H1 (cell line): ENCODE results near the gene OR52K1. TPM values are rescaled to one million over a fixed set of nuclear protein-coding genes. Genes with fewer than 3 reads are reported as not detected.

Experiments used
- CTCF ChIA-PET: fragments of 300-600 bp; sonication (Branson Sonifier 250); formaldehyde crosslinking; loops from one replicate; lab custom pipeline; 2021; ENCODE audit not compliant: partially characterized antibody; lab: Charles Lee
- POLR2A ChIA-PET: fragments of 300-600 bp; sonication (Branson Sonifier 250); formaldehyde crosslinking; loops from one replicate; lab custom pipeline; 2021; ENCODE audit warnings: inconsistent platforms; ENCODE audit not compliant: partially characterized antibody; lab: Charles Lee
- DNase-seq, 2 experiments: peaks; one replicate each; pipeline versions ENCODE4 v3.0.0 to v3.0.0-alpha.2; 2010 to 2022; ENCODE audit warnings: low spot score in 2 of 2, low read depth in 1 of 2, mixed read lengths in 1 of 2
- FAIRE-seq: peaks from 2 replicates; lab custom pipeline; 2011; peaks lifted over from hg19 to GRCh38; lab: Jason Lieb, UNC
- H2AFZ ChIP-seq: 2 replicates; pipeline ENCODE4 v1.8.1; 2012; ENCODE audit warnings: low read length, inconsistent platforms
- H2AK5ac ChIP-seq: 2 replicates; pipeline ENCODE4 v1.6.1; 2013; ENCODE audit warnings: low read depth, low read length
- H2BK120ac ChIP-seq: replicated peaks from 2 replicates; pipeline ENCODE3; 2013; ENCODE audit warnings: low read depth, low read length, inconsistent platforms
- H2BK12ac ChIP-seq: 2 replicates; pipeline ENCODE4 v1.6.1; 2013; ENCODE audit warnings: low read depth, low read length
- H2BK15ac ChIP-seq: 2 replicates; pipeline ENCODE4 v1.6.1; 2013; ENCODE audit warnings: low read length
- H2BK20ac ChIP-seq: 2 replicates; pipeline ENCODE4 v1.6.1; 2013; ENCODE audit warnings: low read length
- H2BK5ac ChIP-seq: 2 replicates; pipeline ENCODE4 v1.6.1; 2013; ENCODE audit warnings: low read depth, low read length
- H3K14ac ChIP-seq: 2 replicates; pipeline ENCODE4 v1.6.1; 2013; ENCODE audit warnings: inconsistent platforms; ENCODE audit not compliant: insufficient read length
- H3K18ac ChIP-seq: 2 replicates; pipeline ENCODE4 v1.6.1; 2013; ENCODE audit warnings: low read length; ENCODE audit errors: extremely low read depth
- H3K23ac ChIP-seq: 2 replicates; pipeline ENCODE4 v1.6.1; 2013; ENCODE audit warnings: inconsistent platforms; ENCODE audit not compliant: insufficient read length
- H3K23me2 ChIP-seq: 2 replicates; pipeline ENCODE4 v1.6.1; 2013; ENCODE audit warnings: low read depth, low read length
- H3K27ac ChIP-seq: 2 replicates; pipeline ENCODE4 v1.6.1; 2011; ENCODE audit warnings: low read depth, low read length, inconsistent platforms
- H3K27me3 ChIP-seq, 4 experiments: replicated peaks in 1 of 4; 1 replicate in 1 of 4; 2 replicates in 3 of 4; pipeline versions ENCODE4 v1.6.1 to v1.8.1; 2011 to 2013; ENCODE audit warnings: low read length in 3 of 4, mild to moderate bottlenecking in 3 of 4, inconsistent platforms in 2 of 4, mixed read lengths in 2 of 4, moderate library complexity in 1 of 4; ENCODE audit not compliant: control insufficient read depth in 3 of 4, insufficient read depth in 3 of 4; ENCODE audit errors: extremely low read depth in 1 of 4
- H3K36me3 ChIP-seq, 4 experiments: 2 replicates each; pipeline versions ENCODE4 v1.6.1 to v1.8.1; 2011 to 2013; ENCODE audit warnings: mild to moderate bottlenecking in 4 of 4, low read length in 3 of 4, moderate library complexity in 2 of 4, control low read depth in 1 of 4, inconsistent platforms in 1 of 4; ENCODE audit not compliant: insufficient read depth in 4 of 4, control insufficient read depth in 2 of 4
- H3K4ac ChIP-seq: replicated peaks from 2 replicates; pipeline ENCODE3; 2013; ENCODE audit warnings: low read length, low read depth, mixed read lengths, inconsistent platforms; ENCODE audit not compliant: insufficient read length
- H3K4me1 ChIP-seq, 4 experiments: replicated peaks in 1 of 4; 1 replicate in 1 of 4; 2 replicates in 3 of 4; pipeline versions ENCODE4 v1.6.1 to v1.8.1; 2011 to 2013; ENCODE audit warnings: low read length in 3 of 4, inconsistent platforms in 2 of 4, mixed read lengths in 1 of 4; ENCODE audit not compliant: insufficient read depth in 4 of 4, control insufficient read depth in 3 of 4
- H3K4me2 ChIP-seq, 2 experiments: 2 replicates each; pipeline versions ENCODE4 v1.6.1 to v1.8.1; 2011 to 2013; ENCODE audit warnings: low read depth in 2 of 2, low read length in 2 of 2, control low read depth in 1 of 2, inconsistent platforms in 1 of 2, mild to moderate bottlenecking in 1 of 2; ENCODE audit not compliant: insufficient read depth in 1 of 2
- H3K4me3 ChIP-seq, 4 experiments: fragments of 200-600, 300-600 bp in 1 of 4; sonication (generic), shearing (Covaris generic), sonication (Bioruptor Twin) in 1 of 4; 2 replicates each; pipeline versions ENCODE4 v1.5.1 to v1.8.1; 2011 to 2016; ENCODE audit warnings: low read length in 4 of 4, low read depth in 3 of 4, control low read depth in 2 of 4, inconsistent platforms in 2 of 4, mild to moderate bottlenecking in 2 of 4, mixed read lengths in 1 of 4, moderate library complexity in 1 of 4; ENCODE audit not compliant: insufficient read depth in 2 of 4; ENCODE audit errors: extremely low read depth in 1 of 4
- H3K56ac ChIP-seq: replicated peaks from 2 replicates; pipeline ENCODE3; 2013; ENCODE audit warnings: low read depth, mild to moderate bottlenecking, mixed read lengths, low read length, inconsistent platforms; ENCODE audit not compliant: insufficient read length
- H3K79me1 ChIP-seq: 2 replicates; pipeline ENCODE4 v1.6.1; 2013; ENCODE audit warnings: low read depth, low read length, control low read depth
- H3K79me2 ChIP-seq, 2 experiments: 2 replicates each; pipeline versions ENCODE4 v1.6.1 to v1.8.1; 2012 to 2013; ENCODE audit warnings: low read length in 2 of 2, mild to moderate bottlenecking in 2 of 2, inconsistent platforms in 1 of 2; ENCODE audit not compliant: insufficient read depth in 2 of 2, control insufficient read depth in 1 of 2
- H3K9ac ChIP-seq, 4 experiments: replicated peaks in 1 of 4; 1 replicate in 1 of 4; 2 replicates in 3 of 4; pipeline versions ENCODE4 v1.6.1 to v1.8.1; 2011 to 2013; ENCODE audit warnings: low read depth in 3 of 4, low read length in 3 of 4, control low read depth in 2 of 4, mild to moderate bottlenecking in 2 of 4, moderate library complexity in 2 of 4, inconsistent platforms in 1 of 4; ENCODE audit errors: extremely low read depth in 1 of 4
- H3K9me3 ChIP-seq, 2 experiments: 2 replicates each; pipeline versions ENCODE4 v1.6.1 to v1.8.1; 2012 to 2013; ENCODE audit warnings: mild to moderate bottlenecking in 2 of 2, moderate library complexity in 2 of 2, control low read depth in 1 of 2, inconsistent platforms in 1 of 2, low read depth in 1 of 2, low read length in 1 of 2, mixed read lengths in 1 of 2; ENCODE audit not compliant: insufficient read depth in 2 of 2
- H4K20me1 ChIP-seq, 2 experiments: replicated peaks in 1 of 2; 2 replicates each; pipeline versions ENCODE3 to v1.8.1; 2011 to 2013; ENCODE audit warnings: inconsistent platforms in 2 of 2, low read length in 2 of 2, mild to moderate bottlenecking in 1 of 2; ENCODE audit not compliant: insufficient read depth in 2 of 2, control insufficient read depth in 1 of 2
- H4K5ac ChIP-seq: 2 replicates; pipeline ENCODE4 v1.6.1; 2013; ENCODE audit warnings: low read length, low read depth, mixed read lengths, inconsistent platforms; ENCODE audit not compliant: insufficient read length
- H4K8ac ChIP-seq: 2 replicates; pipeline ENCODE4 v1.8.0; 2013; ENCODE audit warnings: mild to moderate bottlenecking, moderate library complexity, low read length, inconsistent platforms; ENCODE audit not compliant: insufficient read depth; ENCODE audit errors: extremely low read depth
- H4K91ac ChIP-seq: replicated peaks from 2 replicates; pipeline ENCODE3; 2013; ENCODE audit warnings: low read length, mixed read lengths, inconsistent platforms; ENCODE audit not compliant: insufficient read length
- NRF1 ChIP-seq: IDR thresholded peaks from 2 replicates; pipeline ENCODE4 v1.6.1; 2011; ENCODE audit warnings: mild to moderate bottlenecking, low read depth, low read length, improper control_type of control experiment
- RXRA ChIP-seq: IDR thresholded peaks from 2 replicates; pipeline ENCODE4 v1.6.1; 2011; ENCODE audit warnings: low read depth, mild to moderate bottlenecking, low read length, moderate library complexity; ENCODE audit not compliant: insufficient read depth
- WGBS, 2 experiments: shearing (Covaris generic) in 1 of 2; methylation state at CpG; one replicate each; pipeline versions ENCODE4 v1.1.6 to v1.1.7; 2013 to 2015; ENCODE audit warnings: low lambda C conversion rate in 2 of 2, mixed read lengths in 2 of 2, inconsistent platforms in 1 of 2, low coverage in 1 of 2, missing lambda C conversion rate in 1 of 2; ENCODE audit not compliant: insufficient replicate concordance in 2 of 2, insufficient coverage in 1 of 2, insufficient read length in 1 of 2; ENCODE audit errors: extremely low coverage in 1 of 2, missing lambda C conversion rate in 1 of 2; 5-methylcytosine and 5-hydroxymethylcytosine counted together
- polyA plus RNA-seq, 7 experiments: library from polyadenylated mRNA; depleted of rRNA in 3 of 7; stranded (reverse) in 5 of 7; unstranded in 2 of 7; fragments of >200 nt in 5 of 7; fragments of 200-250 nt in 2 of 7; gene quantifications; 1 replicate in 5 of 7; 2 replicates in 1 of 7; 4 replicates in 1 of 7; pipeline versions ENCODE4 v1.2.1 to v1.2.3, GENCODE V29; 2011 to 2013; ENCODE audit warnings: missing spikeins in 2 of 7, mixed read lengths in 2 of 7
- total RNA-seq: library from RNA; stranded (reverse); fragmentation: NEBNext Ultra II Directional; extraction: Animal tissue kit (Norgen Biotek cat#: 25700); gene quantifications from 2 replicates; pipeline ENCODE4 v1.2.1, GENCODE V29; 2021

Gene OR52K1
- total and polyA plus RNA-seq, 2 of the 8 experiments (the other 6 are each of a cell fraction or from before 2014, with no cell fraction given): not detected

- no peak overlapping the region for H3K56ac ChIP-seq
- H3K9ac ChIP-seq: no peak overlapping the region
- ChIA-PET POLR2A (no interaction called here), CTCF (interaction anchor here (1.2 kb wide), 2 partner anchors 14 to 341 kb away, joined by 3 read pairs; no protein-coding TSS in a partner anchor)
- no peak overlapping the region for H2BK20ac ChIP-seq
- H4K5ac ChIP-seq: no peak overlapping the region
- peaks cover 0 to 5% of the 10 kb centered on the region in 2 experiments; a peak in 1 of 4 replicates for H3K9me3 ChIP-seq
- H3K27ac ChIP-seq: no peak overlapping the region
- no peak overlapping the region for H4K91ac ChIP-seq
- H3K14ac ChIP-seq: no peak overlapping the region
- no peaks in the 10 kb centered on the region for H3K23me2 ChIP-seq
- 93% methylated on average over 2 of the region's 2 CpGs; no CpG with 5 or more reads in 1 of the 2 experiments for WGBS, 2 experiments
- FAIRE-seq: no peak
- H2BK120ac ChIP-seq: no peak overlapping the region
- H3K27me3 ChIP-seq: no peaks in the 10 kb centered on the region
- H2BK12ac ChIP-seq: no peak overlapping the region
- H3K36me3 ChIP-seq: no peaks in the 10 kb centered on the region
- H3K23ac ChIP-seq: no peak overlapping the region
- no peak overlapping the region for H3K18ac ChIP-seq
- no peaks in the 10 kb centered on the region for H3K79me2 ChIP-seq
- H2BK15ac ChIP-seq: no peak overlapping the region
- no peak overlapping the region for H3K4ac ChIP-seq
- no peak overlapping the region for H3K4me2 ChIP-seq
- H4K20me1 ChIP-seq: no peaks in the 10 kb centered on the region
- no peak overlapping the region for H2AFZ ChIP-seq
- no peaks in the 10 kb centered on the region for H3K79me1 ChIP-seq
- H3K4me3 ChIP-seq: no peak overlapping the region
- no peak overlapping the region for H4K8ac ChIP-seq
- no peak overlapping the region for H2BK5ac ChIP-seq
- DNase-seq: no peak
- H3K4me1 ChIP-seq: no peaks in the 10 kb centered on the region
- TF ChIP-seq RXRA (no peak), NRF1 (no peak)
- H2AK5ac ChIP-seq: no peak overlapping the region
Observed at GRCh38 chr11:4527926-4528325, 45.5 kb downstream of the OR52K1 start.
